ENCODE measurements around the gene OR2V1. TPM values are rescaled to one million over a fixed set of nuclear protein-coding genes. Genes with fewer than 3 reads are reported as not detected.

OR2V1 gene
- total RNA-seq, 1 donor from 2014 or later, result not detected

DNA sequence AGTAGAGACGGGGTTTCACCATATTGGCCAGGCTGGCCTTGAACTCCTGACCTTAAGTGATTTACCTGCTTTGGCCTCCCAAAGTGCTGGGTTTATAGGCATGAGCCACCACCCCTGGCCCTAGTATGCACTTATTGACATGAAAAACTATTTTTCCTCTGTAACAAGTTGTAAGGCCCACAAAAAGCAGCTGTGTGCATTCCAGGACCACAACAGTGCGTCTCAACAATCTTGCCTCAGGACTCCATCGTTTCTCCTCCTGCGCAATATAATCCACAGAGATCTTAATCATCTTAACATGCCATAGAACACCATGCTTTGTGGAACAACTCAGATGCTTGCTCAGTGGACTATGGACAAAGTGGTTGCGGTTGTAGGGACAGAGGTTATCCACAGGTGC is 10.2 kb downstream of the OR2V1 start:
- H3F3A ChIP-seq (ENCODE audit: low read depth), result no peaks in the 10 kb centered on the region

DNA sequence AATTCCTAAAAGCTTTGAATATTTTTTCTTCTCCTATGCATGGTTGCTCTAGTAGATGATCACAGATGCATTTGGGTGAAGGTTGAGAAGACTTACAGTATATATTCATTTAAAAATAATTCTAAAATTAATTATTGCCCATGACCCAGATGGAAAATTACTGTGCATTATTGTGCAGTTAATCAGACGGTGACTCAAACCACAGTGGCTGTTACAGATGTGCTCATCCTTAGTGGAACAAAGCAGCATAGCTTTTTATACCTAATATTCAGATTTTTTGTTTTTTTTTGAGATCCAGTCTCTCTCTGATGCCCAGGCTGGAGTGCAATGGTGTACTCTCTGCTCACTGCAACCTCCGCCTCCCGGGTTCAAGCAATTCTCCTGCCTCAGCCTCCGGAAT is 10.7 kb downstream of the OR2V1 start:
- TF ChIP-seq EZH2 (IDR thresholded peaks at IDR 0.05) (no peak), EZH2phosphoT487 (IDR thresholded peaks at IDR 0.05) (no peak)
- TF ChIP-seq, protein P1, sequence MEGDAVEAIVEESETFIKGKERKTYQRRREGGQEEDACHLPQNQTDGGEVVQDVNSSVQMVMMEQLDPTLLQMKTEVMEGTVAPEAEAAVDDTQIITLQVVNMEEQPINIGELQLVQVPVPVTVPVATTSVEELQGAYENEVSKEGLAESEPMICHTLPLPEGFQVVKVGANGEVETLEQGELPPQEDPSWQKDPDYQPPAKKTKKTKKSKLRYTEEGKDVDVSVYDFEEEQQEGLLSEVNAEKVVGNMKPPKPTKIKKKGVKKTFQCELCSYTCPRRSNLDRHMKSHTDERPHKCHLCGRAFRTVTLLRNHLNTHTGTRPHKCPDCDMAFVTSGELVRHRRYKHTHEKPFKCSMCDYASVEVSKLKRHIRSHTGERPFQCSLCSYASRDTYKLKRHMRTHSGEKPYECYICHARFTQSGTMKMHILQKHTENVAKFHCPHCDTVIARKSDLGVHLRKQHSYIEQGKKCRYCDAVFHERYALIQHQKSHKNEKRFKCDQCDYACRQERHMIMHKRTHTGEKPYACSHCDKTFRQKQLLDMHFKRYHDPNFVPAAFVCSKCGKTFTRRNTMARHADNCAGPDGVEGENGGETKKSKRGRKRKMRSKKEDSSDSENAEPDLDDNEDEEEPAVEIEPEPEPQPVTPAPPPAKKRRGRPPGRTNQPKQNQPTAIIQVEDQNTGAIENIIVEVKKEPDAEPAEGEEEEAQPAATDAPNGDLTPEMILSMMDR (IDR thresholded peaks at IDR 0.05), result no peak
- Mint-ChIP-seq H3K9me3 (peaks cover 2% of the 10 kb centered on the region), H3K4me1 (peaks cover 2% of the 10 kb centered on the region)

More for the DNA sequence above, 10.2 kb downstream of the OR2V1 start:
- Histone ChIP-seq H3K36me3 (no peaks in the 10 kb centered on the region), H3K27me3 (peaks cover 72% of the 10 kb centered on the region), H2AFZ (replicated peaks) (no peak overlapping the region), H3K4me1 (no peaks in the 10 kb centered on the region), H3K4me3 (no peak overlapping the region), H4K20me1 (ENCODE audit: low read depth) (no peaks in the 10 kb centered on the region), H3K79me2 (ENCODE audit: low read depth) (no peaks in the 10 kb centered on the region), H3K9me3 (ENCODE audit: low read depth) (no peaks in the 10 kb centered on the region), H3K27ac (no peak overlapping the region), H3K4me2 (no peak overlapping the region), H3K9ac (no peak overlapping the region)
- no peak overlapping the region for H3K4me3 Mint-ChIP-seq
- DNase-seq (ENCODE audit: low spot score), result no peak
- H3K36me3 Mint-ChIP-seq, result no peaks in the 10 kb centered on the region
- H3K27me3 Mint-ChIP-seq (ENCODE audit: insufficient read depth, low read depth), result peaks cover 16% of the 10 kb centered on the region
- TF ChIP-seq EZH2phosphoT487 (IDR thresholded peaks at IDR 0.05) (no peak), EZH2 (IDR thresholded peaks at IDR 0.05) (no peak)
- TF ChIP-seq, protein P1 (IDR thresholded peaks at IDR 0.05), result no peak
- no peaks in the 10 kb centered on the region for H3K9me3 Mint-ChIP-seq
- no peak overlapping the region for H3K27ac Mint-ChIP-seq
- no peaks in the 10 kb centered on the region for H3K4me1 Mint-ChIP-seq

DNA sequence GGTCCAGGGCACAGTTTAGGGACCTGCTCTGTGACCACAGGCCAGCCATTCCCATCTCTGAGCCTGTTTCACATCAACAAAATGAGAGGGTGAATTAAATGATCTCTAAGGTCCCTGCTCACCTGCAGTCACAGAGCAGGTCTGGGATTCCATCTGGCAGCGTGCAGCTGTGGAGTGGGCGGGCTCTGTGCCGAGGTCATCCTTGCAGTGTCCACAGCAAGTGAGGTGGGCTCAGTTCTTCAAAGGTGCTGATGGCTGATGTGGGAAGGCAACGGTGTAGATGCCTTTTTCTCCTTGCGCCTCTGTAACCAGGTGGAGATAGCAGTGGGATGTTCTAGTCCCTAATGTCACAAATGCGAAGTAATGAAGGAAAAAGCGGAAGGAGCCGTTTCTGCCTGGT is 11.9 kb downstream of the OR2V1 start:
- H3K9ac ChIP-seq, result no peak overlapping the region
- H3K27ac ChIP-seq, result no peak overlapping the region
- no peaks in the 10 kb centered on the region for H3K36me3 ChIP-seq
- Mint-ChIP-seq H3K4me3 (no peak overlapping the region), H3K27ac (no peak overlapping the region), H3K9me3 (peaks cover 11% of the 10 kb centered on the region), H3K36me3 (no peaks in the 10 kb centered on the region), H3K4me1 (peaks cover 2% of the 10 kb centered on the region), H3K27me3 (ENCODE audit: insufficient read depth, low read depth) (peaks cover 23% of the 10 kb centered on the region)
- H3K4me1 ChIP-seq, result no peaks in the 10 kb centered on the region
- no peaks in the 10 kb centered on the region for H3K9me3 ChIP-seq (ENCODE audit: low read depth)
- no peak overlapping the region for H3K4me2 ChIP-seq
- TF ChIP-seq EZH2 (IDR thresholded peaks at IDR 0.05), result no peak
- TF ChIP-seq, protein P1 (IDR thresholded peaks at IDR 0.05), result no peak
- H3K79me2 ChIP-seq (ENCODE audit: low read depth), result no peaks in the 10 kb centered on the region
- no peak for DNase-seq (ENCODE audit: low spot score)
- no peak overlapping the region for H3K4me3 ChIP-seq
- H3K27me3 ChIP-seq, result peaks cover 88% of the 10 kb centered on the region
- no peaks in the 10 kb centered on the region for H3F3A ChIP-seq (ENCODE audit: low read depth)
- no peak overlapping the region for H2AFZ ChIP-seq (replicated peaks)
- no peaks in the 10 kb centered on the region for H4K20me1 ChIP-seq (ENCODE audit: low read depth)

More for the DNA sequence above, 10.7 kb downstream of the OR2V1 start:
- no peaks in the 10 kb centered on the region for H3F3A ChIP-seq (ENCODE audit: low read depth)
- H3K27me3 Mint-ChIP-seq (ENCODE audit: insufficient read depth, low read depth), result peaks cover 19% of the 10 kb centered on the region
- no peaks in the 10 kb centered on the region for H3K79me2 ChIP-seq (ENCODE audit: low read depth)
- H3K9ac ChIP-seq, result no peak overlapping the region
- no peaks in the 10 kb centered on the region for H3K36me3 ChIP-seq
- H3K4me1 ChIP-seq, result no peaks in the 10 kb centered on the region
- H3K27ac Mint-ChIP-seq, result no peak overlapping the region
- no peak overlapping the region for H2AFZ ChIP-seq (replicated peaks)
- peaks cover 76% of the 10 kb centered on the region for H3K27me3 ChIP-seq
- no peaks in the 10 kb centered on the region for H3K9me3 ChIP-seq (ENCODE audit: low read depth)
- no peak overlapping the region for H3K27ac ChIP-seq
- no peaks in the 10 kb centered on the region for H3K36me3 Mint-ChIP-seq
- no peaks in the 10 kb centered on the region for H4K20me1 ChIP-seq (ENCODE audit: low read depth)
- H3K4me3 ChIP-seq, result no peak overlapping the region
- no peak overlapping the region for H3K4me2 ChIP-seq
- H3K4me3 Mint-ChIP-seq, result no peak overlapping the region
- no peak for DNase-seq (ENCODE audit: low spot score)
